ENCODE results near the gene FCAMR. TPM values are rescaled to one million over a fixed set of nuclear protein-coding genes. Genes with fewer than 3 reads are reported as not detected.

FCAMR gene
- total RNA-seq, 4 donors from 2014 or later = not detected

GRCh38 chr1:206946261-206946660, 24.0 kb downstream of the FCAMR start, which contains the start of gene PIGR:
PIGR (minus strand) TSS chr1:206946466; CDS start chr1:206940531, 5,935 bp downstream.
- no peak for ATAC-seq
- TF ChIP-seq, protein P1, sequence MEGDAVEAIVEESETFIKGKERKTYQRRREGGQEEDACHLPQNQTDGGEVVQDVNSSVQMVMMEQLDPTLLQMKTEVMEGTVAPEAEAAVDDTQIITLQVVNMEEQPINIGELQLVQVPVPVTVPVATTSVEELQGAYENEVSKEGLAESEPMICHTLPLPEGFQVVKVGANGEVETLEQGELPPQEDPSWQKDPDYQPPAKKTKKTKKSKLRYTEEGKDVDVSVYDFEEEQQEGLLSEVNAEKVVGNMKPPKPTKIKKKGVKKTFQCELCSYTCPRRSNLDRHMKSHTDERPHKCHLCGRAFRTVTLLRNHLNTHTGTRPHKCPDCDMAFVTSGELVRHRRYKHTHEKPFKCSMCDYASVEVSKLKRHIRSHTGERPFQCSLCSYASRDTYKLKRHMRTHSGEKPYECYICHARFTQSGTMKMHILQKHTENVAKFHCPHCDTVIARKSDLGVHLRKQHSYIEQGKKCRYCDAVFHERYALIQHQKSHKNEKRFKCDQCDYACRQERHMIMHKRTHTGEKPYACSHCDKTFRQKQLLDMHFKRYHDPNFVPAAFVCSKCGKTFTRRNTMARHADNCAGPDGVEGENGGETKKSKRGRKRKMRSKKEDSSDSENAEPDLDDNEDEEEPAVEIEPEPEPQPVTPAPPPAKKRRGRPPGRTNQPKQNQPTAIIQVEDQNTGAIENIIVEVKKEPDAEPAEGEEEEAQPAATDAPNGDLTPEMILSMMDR (IDR thresholded peaks at IDR 0.05 in 4 of 5, conservative IDR thresholded peaks at IDR 0.05 in 1 of 5) = no peak
- TF ChIP-seq POLR2A (IDR thresholded peaks at IDR 0.05) = no peak

GRCh38 chr1:206945779-206946178, 24.5 kb downstream of the FCAMR start:
- TF ChIP-seq, protein P1 (IDR thresholded peaks at IDR 0.05 in 4 of 5, conservative IDR thresholded peaks at IDR 0.05 in 1 of 5) = no peak
- no peak for TF ChIP-seq POLR2A (IDR thresholded peaks at IDR 0.05)
- H3K4me1 ChIP-seq = no peaks in the 10 kb centered on the region
- no peaks in the 10 kb centered on the region for H3K9me3 ChIP-seq
- no peak overlapping the region for H3K27ac ChIP-seq
- no peak overlapping the region for H3K4me3 ChIP-seq
- no peak for ATAC-seq
- H3K27me3 ChIP-seq = peaks cover 0 to 2% (median 0%) of the 10 kb centered on the region in 3 donors
- DNase-seq = no peak
- no peaks in the 10 kb centered on the region for H3K36me3 ChIP-seq
- intact Hi-C loops (cut with DNase I; ENCODE audit: low total_unique reads) = no loop called here
- in situ Hi-C loops (cut with MboI; ENCODE audit: low sequenced_read_pairs in 4 of 4) = no loop called here

More at GRCh38 chr1:206946261-206946660, 24.0 kb downstream of the FCAMR start, which contains the start of gene PIGR:
- Histone ChIP-seq H3K36me3 (no peaks in the 10 kb centered on the region), H3K27ac (no peak within 1 kb of the TSS), H3K27me3 (peaks cover 0 to 2% (median 0%) of the 10 kb centered on the region in 3 donors), H3K9me3 (no peaks in the 10 kb centered on the region), H3K4me1 (no peaks in the 10 kb centered on the region), H3K4me3 (no peak within 1 kb of the TSS)
- intact Hi-C loops (cut with DNase I; ENCODE audit: low total_unique reads) (no loop called here), in situ Hi-C loops (cut with MboI; ENCODE audit: low sequenced_read_pairs in 4 of 4) (no loop called here)
- no peak for DNase-seq

DNA sequence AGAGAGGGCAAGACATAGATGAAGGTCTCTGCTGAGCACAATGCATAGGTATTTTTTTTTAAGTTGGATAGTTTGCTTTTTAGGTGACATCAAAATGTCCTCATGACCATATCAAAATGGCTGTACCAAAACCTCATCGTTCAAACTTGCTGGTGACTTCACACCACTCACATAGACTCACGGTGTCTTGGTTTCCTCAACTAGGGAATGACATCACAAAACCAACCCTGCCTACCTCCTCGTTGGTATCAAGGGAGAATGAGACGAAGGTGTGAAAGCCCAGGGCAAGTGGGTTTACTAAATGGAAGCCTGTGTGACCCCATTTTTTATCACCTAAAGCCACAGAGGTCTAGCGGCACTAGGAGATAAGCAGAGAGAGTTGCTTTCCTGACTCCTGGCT, 25.6 kb downstream of the FCAMR start:
- ATAC-seq (no peak), DNase-seq (no peak)
- in situ Hi-C loops (cut with MboI; ENCODE audit: low sequenced_read_pairs in 4 of 4) = no loop called here
- intact Hi-C loops (cut with DNase I; ENCODE audit: low total_unique reads) = no loop called here
- Histone ChIP-seq H3K9me3 (no peaks in the 10 kb centered on the region), H3K4me1 (no peaks in the 10 kb centered on the region), H3K4me3 (no peak overlapping the region), H3K27me3 (peaks cover 0 to 2% (median 0%) of the 10 kb centered on the region in 3 donors), H3K36me3 (no peaks in the 10 kb centered on the region), H3K27ac (no peak overlapping the region)
- TF ChIP-seq POLR2A (IDR thresholded peaks at IDR 0.05) = no peak
- TF ChIP-seq, protein P1 (IDR thresholded peaks at IDR 0.05 in 4 of 5, conservative IDR thresholded peaks at IDR 0.05 in 1 of 5) = no peak

DNA sequence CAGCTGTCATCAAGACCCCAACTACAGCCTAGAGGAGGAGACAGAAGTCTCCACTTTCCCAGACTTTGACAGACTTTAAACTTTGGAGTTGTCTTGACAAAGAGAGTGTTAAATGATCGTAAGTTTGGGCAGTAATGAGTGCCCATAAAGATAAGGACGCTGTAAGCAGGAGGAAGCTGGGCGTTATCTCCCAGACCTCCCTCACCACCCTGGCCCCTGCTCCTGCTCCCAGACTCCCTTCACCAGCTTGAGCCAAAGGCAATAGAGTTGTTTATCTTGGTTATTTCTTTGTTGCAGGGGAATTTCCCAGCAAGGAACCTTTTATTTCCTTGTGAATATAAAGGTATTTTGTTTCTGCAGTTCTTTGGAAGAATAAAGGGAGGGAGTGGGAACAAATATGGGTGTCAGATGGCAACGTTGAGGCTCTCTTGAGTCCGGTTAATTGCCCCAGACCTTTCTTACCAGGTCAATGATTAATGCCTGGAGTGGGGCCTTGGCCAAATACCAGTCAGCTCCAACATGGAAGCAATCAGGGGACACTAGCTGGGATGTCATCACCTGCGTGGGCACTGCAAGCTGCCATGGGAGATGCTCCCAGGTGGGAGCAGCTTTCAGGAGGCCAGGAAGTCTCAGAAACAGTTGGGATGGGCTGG, 28.4 kb downstream of the FCAMR start:
- no peaks in the 10 kb centered on the region for H3K4me1 ChIP-seq
- TF ChIP-seq, protein P1 (IDR thresholded peaks at IDR 0.05 in 4 of 5, conservative IDR thresholded peaks at IDR 0.05 in 1 of 5) = no peak
- no peak for TF ChIP-seq POLR2A (IDR thresholded peaks at IDR 0.05)
- no peaks in the 10 kb centered on the region for H3K27me3 ChIP-seq
- no peaks in the 10 kb centered on the region for H3K36me3 ChIP-seq
- in situ Hi-C loops (cut with MboI; ENCODE audit: low sequenced_read_pairs in 4 of 4) (no loop called here), intact Hi-C loops (cut with DNase I; ENCODE audit: low total_unique reads) (no loop called here)
- DNase-seq (no peak), ATAC-seq (no peak)
- H3K9me3 ChIP-seq = no peaks in the 10 kb centered on the region
- no peak overlapping the region for H3K27ac ChIP-seq
- no peak overlapping the region for H3K4me3 ChIP-seq

- no peak overlapping the region for H3K4me3 ChIP-seq
- DNase-seq = no peak
- H3K27ac ChIP-seq = no peak overlapping the region
- H3K4me1 ChIP-seq = no peaks in the 10 kb centered on the region
- H3K9me3 ChIP-seq = no peaks in the 10 kb centered on the region
- intact Hi-C loops (cut with DNase I; ENCODE audit: low total_unique reads) (no loop called here), in situ Hi-C loops (cut with MboI; ENCODE audit: low sequenced_read_pairs in 4 of 4) (no loop called here)
- TF ChIP-seq, protein P1 (IDR thresholded peaks at IDR 0.05 in 4 of 5, conservative IDR thresholded peaks at IDR 0.05 in 1 of 5) = no peak
- no peak for TF ChIP-seq POLR2A (IDR thresholded peaks at IDR 0.05)
- no peaks in the 10 kb centered on the region for H3K27me3 ChIP-seq
- ATAC-seq = no peak
- no peaks in the 10 kb centered on the region for H3K36me3 ChIP-seq
Observed at GRCh38 chr1:206940588-206940936, 29.7 kb downstream of the FCAMR start.

Data from gastrocnemius medialis (tissue), 4 donors.